Measurements from ENCODE around the gene RNF19B. TPM values are rescaled to one million over a fixed set of nuclear protein-coding genes. Genes with fewer than 3 reads are reported as not detected.
A peak's percentile ranks its signal among the peaks of the same experiment; 100 is the strongest.

Gene RNF19B
- total RNA-seq, 2 experiments from 2014 or later: 12.5 to 13.3 TPM

GRCh38 chr1:32944180-32944579 is 20.4 kb downstream of the RNF19B start:
- CTCF ChIA-PET: interaction anchor here (1.2 kb wide), 1 partner anchor 14 kb away, joined by 3 read pairs; no protein-coding TSS in a partner anchor
- H3K9me3 Mint-ChIP-seq: no peaks in the 10 kb centered on the region
- peaks cover 40% of the 10 kb centered on the region for H3K36me3 Mint-ChIP-seq (ENCODE audit: low read depth)
- DNase-seq: no peak
- no peak overlapping the region for H3K4me3 Mint-ChIP-seq
- no peak overlapping the region for H3K27ac Mint-ChIP-seq
- intact Hi-C loops (cut with micrococcal nuclease): no loop called here
- no peaks in the 10 kb centered on the region for H3K27me3 Mint-ChIP-seq (ENCODE audit: low read depth)
- peaks cover 23% of the 10 kb centered on the region for H3K4me1 Mint-ChIP-seq (ENCODE audit: low read depth)

GRCh38 chr1:32939655-32940371 is 24.8 kb downstream of the RNF19B start:
- Mint-ChIP-seq H3K4me1 (ENCODE audit: low read depth) (peaks cover 27% of the 10 kb centered on the region), H3K27ac (no peak overlapping the region), H3K9me3 (no peaks in the 10 kb centered on the region), H3K4me3 (no peak overlapping the region), H3K27me3 (ENCODE audit: low read depth) (no peaks in the 10 kb centered on the region), H3K36me3 (ENCODE audit: low read depth) (peaks cover 36% of the 10 kb centered on the region)
- intact Hi-C loops (cut with micrococcal nuclease): loop anchor here (2.0 to 5.0 kb wide), 2 partner anchors 21 to 52 kb away; no protein-coding TSS in a partner anchor
- CTCF ChIA-PET: interaction anchor here (0.6 to 2.7 kb wide), 5 partner anchors 8 to 261 kb away, joined by 3 to 12 read pairs (median 4); no protein-coding TSS in a partner anchor
- peak; percentile 30 for DNase-seq

- H3K4me3 Mint-ChIP-seq: no peak overlapping the region
- no peak for DNase-seq
- H3K9me3 Mint-ChIP-seq: no peaks in the 10 kb centered on the region
- intact Hi-C loops (cut with micrococcal nuclease): loop anchor here (5.0 kb wide), 1 partner anchor 55 kb away; no protein-coding TSS in a partner anchor
- no peaks in the 10 kb centered on the region for H3K27me3 Mint-ChIP-seq (ENCODE audit: low read depth)
- peak overlapping the region; percentile 21 for H3K27ac Mint-ChIP-seq
- CTCF ChIA-PET: interaction anchor here (0.8 to 1.6 kb wide), 5 partner anchors 31 to 149 kb away, joined by 3 to 5 read pairs (median 3); no protein-coding TSS in a partner anchor
- H3K4me1 Mint-ChIP-seq (ENCODE audit: low read depth): peaks cover 24% of the 10 kb centered on the region
- peaks cover 13% of the 10 kb centered on the region for H3K36me3 Mint-ChIP-seq (ENCODE audit: low read depth)
Observed at GRCh38 chr1:32937061-32937460, 27.5 kb downstream of the RNF19B start.

GRCh38 chr1:32934535-32934934 is 30.1 kb downstream of the RNF19B start:
- Mint-ChIP-seq H3K36me3 (ENCODE audit: low read depth) (peaks cover 12% of the 10 kb centered on the region), H3K27ac (no peak overlapping the region), H3K27me3 (ENCODE audit: low read depth) (no peaks in the 10 kb centered on the region), H3K4me3 (no peak overlapping the region), H3K4me1 (ENCODE audit: low read depth) (peaks cover 14% of the 10 kb centered on the region), H3K9me3 (no peaks in the 10 kb centered on the region)
- intact Hi-C loops (cut with micrococcal nuclease): no loop called here
- CTCF ChIA-PET: interaction anchor here (0.8 to 6.2 kb wide), 9 partner anchors 20 to 161 kb away, joined by 3 to 84 read pairs (median 5); no protein-coding TSS in a partner anchor
- DNase-seq: no peak

GRCh38 chr1:32933742-32934322 is 30.8 kb downstream of the RNF19B start:
- H3K4me1 Mint-ChIP-seq (ENCODE audit: low read depth): peaks cover 11% of the 10 kb centered on the region
- no peaks in the 10 kb centered on the region for H3K9me3 Mint-ChIP-seq
- peaks cover 11% of the 10 kb centered on the region for H3K36me3 Mint-ChIP-seq (ENCODE audit: low read depth)
- H3K27ac Mint-ChIP-seq: no peak overlapping the region
- intact Hi-C loops (cut with micrococcal nuclease): loop anchor here (1.0 kb wide), 3 partner anchors 73 to 152 kb away; no protein-coding TSS in a partner anchor
- no peak overlapping the region for H3K4me3 Mint-ChIP-seq
- DNase-seq: no peak
- no peaks in the 10 kb centered on the region for H3K27me3 Mint-ChIP-seq (ENCODE audit: low read depth)
- CTCF ChIA-PET: interaction anchor here (0.8 to 6.2 kb wide), 18 partner anchors 9 to 247 kb away, joined by 3 to 84 read pairs (median 4); partner anchors contain the start of gene TRIM62

- intact Hi-C loops (cut with micrococcal nuclease): no loop called here
- peaks cover 6% of the 10 kb centered on the region for H3K27me3 Mint-ChIP-seq (ENCODE audit: low read depth)
Observed at GRCh38 chr1:32931760-32932159, 32.8 kb downstream of the RNF19B start.

GRCh38 chr1:32929366-32929765 is 35.2 kb downstream of the RNF19B start:
- intact Hi-C loops (cut with micrococcal nuclease): no loop called here
- Mint-ChIP-seq H3K36me3 (ENCODE audit: low read depth) (no peaks in the 10 kb centered on the region), H3K4me1 (ENCODE audit: low read depth) (peaks cover 15% of the 10 kb centered on the region), H3K9me3 (no peaks in the 10 kb centered on the region), H3K27me3 (ENCODE audit: low read depth) (peaks cover 26% of the 10 kb centered on the region), H3K27ac (no peak overlapping the region), H3K4me3 (no peak overlapping the region)
- DNase-seq: no peak
- CTCF ChIA-PET: interaction anchor here (1.7 to 6.2 kb wide), 2 partner anchors 127 to 157 kb away, joined by 4 to 84 read pairs; no protein-coding TSS in a partner anchor

More at GRCh38 chr1:32931760-32932159, 32.8 kb downstream of the RNF19B start:
- Mint-ChIP-seq H3K9me3 (no peaks in the 10 kb centered on the region), H3K4me1 (ENCODE audit: low read depth) (peaks cover 1% of the 10 kb centered on the region), H3K27ac (no peak overlapping the region), H3K36me3 (ENCODE audit: low read depth) (peaks cover 2% of the 10 kb centered on the region), H3K4me3 (no peak overlapping the region)
- CTCF ChIA-PET: interaction anchor here (0.5 to 6.2 kb wide), 9 partner anchors 9 to 196 kb away, joined by 3 to 84 read pairs (median 5); no protein-coding TSS in a partner anchor
- no peak for DNase-seq

GRCh38 chr1:32928715-32929114 is 35.9 kb downstream of the RNF19B start:
- intact Hi-C loops (cut with micrococcal nuclease): no loop called here
- Mint-ChIP-seq H3K27ac (no peak overlapping the region), H3K27me3 (ENCODE audit: low read depth) (peaks cover 32% of the 10 kb centered on the region), H3K36me3 (ENCODE audit: low read depth) (no peaks in the 10 kb centered on the region), H3K4me1 (ENCODE audit: low read depth) (peaks cover 16% of the 10 kb centered on the region), H3K4me3 (no peak overlapping the region), H3K9me3 (no peaks in the 10 kb centered on the region)
- CTCF ChIA-PET: interaction anchor here (1.7 kb wide), 1 partner anchor 157 kb away, joined by 4 read pairs; no protein-coding TSS in a partner anchor
- no peak for DNase-seq

GRCh38 chr1:32928285-32928684 is 36.3 kb downstream of the RNF19B start:
- Mint-ChIP-seq H3K4me3 (no peak overlapping the region), H3K9me3 (no peaks in the 10 kb centered on the region), H3K4me1 (ENCODE audit: low read depth) (peaks cover 16% of the 10 kb centered on the region), H3K36me3 (ENCODE audit: low read depth) (no peaks in the 10 kb centered on the region), H3K27me3 (ENCODE audit: low read depth) (peaks cover 37% of the 10 kb centered on the region), H3K27ac (no peak overlapping the region)
- intact Hi-C loops (cut with micrococcal nuclease): no loop called here
- DNase-seq: no peak
- CTCF ChIA-PET: interaction anchor here (0.6 to 1.7 kb wide), 2 partner anchors 9 to 158 kb away, joined by 4 read pairs; no protein-coding TSS in a partner anchor

GRCh38 chr1:32927441-32927840 is 37.2 kb downstream of the RNF19B start:
- CTCF ChIA-PET: no interaction called here
- intact Hi-C loops (cut with micrococcal nuclease): no loop called here
- H3K9me3 Mint-ChIP-seq: no peaks in the 10 kb centered on the region
- peaks cover 16% of the 10 kb centered on the region for H3K4me1 Mint-ChIP-seq (ENCODE audit: low read depth)
- H3K27ac Mint-ChIP-seq: no peak overlapping the region
- H3K27me3 Mint-ChIP-seq (ENCODE audit: low read depth): peaks cover 43% of the 10 kb centered on the region
- no peak overlapping the region for H3K4me3 Mint-ChIP-seq
- DNase-seq: no peak
- no peaks in the 10 kb centered on the region for H3K36me3 Mint-ChIP-seq (ENCODE audit: low read depth)

GRCh38 chr1:32926562-32926961 is 38.0 kb downstream of the RNF19B start:
- CTCF ChIA-PET: interaction anchor here (0.6 to 1.2 kb wide), 4 partner anchors 45 to 127 kb away, joined by 3 to 4 read pairs (median 3); no protein-coding TSS in a partner anchor
- Mint-ChIP-seq H3K9me3 (no peaks in the 10 kb centered on the region), H3K4me3 (no peak overlapping the region), H3K27ac (no peak overlapping the region), H3K27me3 (ENCODE audit: low read depth) (peaks cover 48% of the 10 kb centered on the region), H3K36me3 (ENCODE audit: low read depth) (no peaks in the 10 kb centered on the region), H3K4me1 (ENCODE audit: low read depth) (peaks cover 16% of the 10 kb centered on the region)
- DNase-seq: no peak
- intact Hi-C loops (cut with micrococcal nuclease): no loop called here
